BLaER1 treated with 17β-estradiol and CSF1 and Interleukin-3, amounts not matched to agents 10 nM and 100 nM (cell line): ENCODE data around the gene IST1.
A peak's percentile ranks its signal among the peaks of the same experiment; 100 is the strongest.

Source experiments
- H3K27ac ChIP-seq, 11 experiments: shearing (Covaris generic); formaldehyde crosslinking; 2 replicates each; pipeline ENCODE4 v1.8.1; 2022
- H3K27me3 ChIP-seq, 11 experiments: shearing (Covaris generic); formaldehyde crosslinking; 2 replicates each; pipeline ENCODE4 v1.8.1; 2022
- H3K36me3 ChIP-seq, 11 experiments: shearing (Covaris generic); formaldehyde crosslinking; 2 replicates each; pipeline ENCODE4 v1.8.1; 2022
- H3K4me1 ChIP-seq, 10 experiments: shearing (Covaris generic); formaldehyde crosslinking; 2 replicates each; pipeline ENCODE4 v1.8.1; 2022
- H3K4me2 ChIP-seq, 11 experiments: shearing (Covaris generic); formaldehyde crosslinking; 2 replicates each; pipeline ENCODE4 v1.8.1; 2022
- H3K4me3 ChIP-seq, 10 experiments: shearing (Covaris generic); formaldehyde crosslinking; 2 replicates each; pipeline ENCODE4 v1.8.1; 2022
- H3K9ac ChIP-seq, 11 experiments: shearing (Covaris generic); formaldehyde crosslinking; 2 replicates each; pipeline ENCODE4 v1.8.1; 2022
- H3K9me3 ChIP-seq, 11 experiments: shearing (Covaris generic); formaldehyde crosslinking; replicated peaks in 1 of 11; 2 replicates each; pipeline ENCODE4 v1.8.1; 2022
- H4K20me1 ChIP-seq, 11 experiments: shearing (Covaris generic); formaldehyde crosslinking; 2 replicates each; pipeline ENCODE4 v1.8.1; 2022
- Cebpa-rat ChIP-seq, 11 experiments: shearing (Covaris generic); IDR thresholded peaks; 2 replicates each; pipeline ENCODE4 v1.8.1; 2022

The IST1 gene

GRCh38 chr16:71917900-71918299, 22.6 kb downstream of the IST1 start:
- Histone ChIP-seq H3K4me3 (no peak overlapping the region), H3K27ac (no peak overlapping the region; a peak in 1 of 22 replicates), H3K27me3 (no peaks in the 10 kb centered on the region), H4K20me1 (peaks cover 66 to 100% (median 99%) of the 10 kb centered on the region in 11 experiments), H3K9me3 (peaks cover 17 to 55% (median 40%) of the 10 kb centered on the region in 11 experiments), H3K4me1 (peaks cover 0 to 72% (median 6%) of the 10 kb centered on the region in 10 experiments; a peak in 10 of 20 replicates), H3K36me3 (peaks cover 81 to 100% (median 100%) of the 10 kb centered on the region in 11 experiments), H3K4me2 (peak overlapping the region in 3 of 11 experiments; percentile 24 to 76 (median 67); a peak in 2 of 22 replicates), H3K9ac (no peak overlapping the region)
- TF ChIP-seq Cebpa-rat (IDR thresholded peaks at IDR 0.05), result no peak

GRCh38 chr16:71919035-71919434, 23.7 kb downstream of the IST1 start:
- Histone ChIP-seq H4K20me1 (peaks cover 63 to 100% (median 99%) of the 10 kb centered on the region in 11 experiments), H3K4me2 (peak overlapping the region in 6 of 11 experiments; percentile 14 to 76 (median 30); a peak in 7 of 22 replicates), H3K27ac (peak overlapping the region in 3 of 11 experiments; percentile 19 to 35 (median 34); a peak in 7 of 22 replicates), H3K9me3 (peaks cover 17 to 49% (median 40%) of the 10 kb centered on the region in 11 experiments), H3K27me3 (no peaks in the 10 kb centered on the region), H3K4me3 (peak overlapping the region in 4 of 10 experiments; percentile 7 to 42 (median 18); a peak in 5 of 20 replicates), H3K4me1 (peaks cover 0 to 70% (median 6%) of the 10 kb centered on the region in 10 experiments; a peak in 10 of 20 replicates), H3K9ac (peak overlapping the region in 1 of 11 experiments; percentile 9; a peak in 1 of 22 replicates), H3K36me3 (peaks cover 88 to 100% (median 100%) of the 10 kb centered on the region in 11 experiments)
- TF ChIP-seq Cebpa-rat (IDR thresholded peaks at IDR 0.05), result no peak

- no peak overlapping the region for H3K27ac ChIP-seq
- no peak for TF ChIP-seq Cebpa-rat (IDR thresholded peaks at IDR 0.05)
- peaks cover 59 to 100% (median 98%) of the 10 kb centered on the region in 11 experiments for H4K20me1 ChIP-seq
- H3K4me1 ChIP-seq, result peaks cover 0 to 54% (median 6%) of the 10 kb centered on the region in 10 experiments; a peak in 10 of 20 replicates
- H3K27me3 ChIP-seq, result no peaks in the 10 kb centered on the region
- peaks cover 17 to 46% (median 40%) of the 10 kb centered on the region in 11 experiments for H3K9me3 ChIP-seq
- no peak overlapping the region for H3K9ac ChIP-seq
- H3K4me3 ChIP-seq, result no peak overlapping the region
- H3K36me3 ChIP-seq, result peaks cover 97 to 100% (median 100%) of the 10 kb centered on the region in 11 experiments
- H3K4me2 ChIP-seq, result no peak overlapping the region; a peak in 1 of 22 replicates
These were observed 25.3 kb downstream of the IST1 start for GRCh38 chr16:71920658-71921057.

GRCh38 chr16:71923941-71924690, 28.8 kb downstream of the IST1 start:
- Histone ChIP-seq H3K4me2 (no peak overlapping the region), H4K20me1 (peaks cover 60 to 100% (median 97%) of the 10 kb centered on the region in 11 experiments), H3K4me1 (peaks cover 0 to 48% (median 12%) of the 10 kb centered on the region in 10 experiments; a peak in 13 of 20 replicates), H3K9ac (no peak overlapping the region), H3K27ac (no peak overlapping the region; a peak in 1 of 22 replicates), H3K9me3 (peaks cover 9 to 17% (median 10%) of the 10 kb centered on the region in 11 experiments), H3K36me3 (peaks cover 100% of the 10 kb centered on the region in 11 experiments), H3K4me3 (no peak overlapping the region), H3K27me3 (no peaks in the 10 kb centered on the region)
- TF ChIP-seq Cebpa-rat (IDR thresholded peaks at IDR 0.05), result no peak

- Histone ChIP-seq H4K20me1 (peaks cover 61 to 100% (median 97%) of the 10 kb centered on the region in 11 experiments), H3K9ac (no peak overlapping the region)
These were observed 29.4 kb downstream of the IST1 start for GRCh38 chr16:71924710-71925109.

GRCh38 chr16:71927383-71927782, 32.1 kb downstream of the IST1 start:
- Histone ChIP-seq H3K27ac (no peak overlapping the region), H3K9me3 (no peaks in the 10 kb centered on the region), H3K4me3 (no peak overlapping the region), H3K4me1 (peaks cover 0 to 62% (median 11%) of the 10 kb centered on the region in 10 experiments; a peak in 13 of 20 replicates), H3K27me3 (no peaks in the 10 kb centered on the region), H3K36me3 (peaks cover 92 to 100% (median 99%) of the 10 kb centered on the region in 11 experiments), H3K9ac (no peak overlapping the region), H4K20me1 (peaks cover 78 to 100% (median 99%) of the 10 kb centered on the region in 11 experiments), H3K4me2 (peak overlapping the region in 1 of 11 experiments; percentile 22; a peak in 3 of 22 replicates)
- no peak for TF ChIP-seq Cebpa-rat (IDR thresholded peaks at IDR 0.05)

More at GRCh38 chr16:71924710-71925109, 29.4 kb downstream of the IST1 start:
- peaks cover 100% of the 10 kb centered on the region in 11 experiments for H3K36me3 ChIP-seq
- no peak overlapping the region for H3K27ac ChIP-seq
- no peak for TF ChIP-seq Cebpa-rat (IDR thresholded peaks at IDR 0.05)
- peaks cover 0 to 47% (median 11%) of the 10 kb centered on the region in 10 experiments; a peak in 13 of 20 replicates for H3K4me1 ChIP-seq
- no peak overlapping the region for H3K4me3 ChIP-seq
- no peaks in the 10 kb centered on the region for H3K27me3 ChIP-seq
- no peak overlapping the region for H3K4me2 ChIP-seq
- H3K9me3 ChIP-seq, result peaks cover 3 to 11% (median 5%) of the 10 kb centered on the region in 11 experiments

GRCh38 chr16:71927787-71928186, 32.5 kb downstream of the IST1 start:
- H3K4me3 ChIP-seq, result no peak overlapping the region
- H3K36me3 ChIP-seq, result peaks cover 91 to 100% (median 99%) of the 10 kb centered on the region in 11 experiments
- no peak overlapping the region for H3K27ac ChIP-seq
- no peaks in the 10 kb centered on the region for H3K9me3 ChIP-seq
- peaks cover 81 to 100% (median 99%) of the 10 kb centered on the region in 11 experiments for H4K20me1 ChIP-seq
- no peak for TF ChIP-seq Cebpa-rat (IDR thresholded peaks at IDR 0.05)
- no peak overlapping the region for H3K9ac ChIP-seq
- no peaks in the 10 kb centered on the region for H3K27me3 ChIP-seq
- peaks cover 0 to 59% (median 11%) of the 10 kb centered on the region in 10 experiments; a peak in 13 of 20 replicates for H3K4me1 ChIP-seq
- no peak overlapping the region for H3K4me2 ChIP-seq

GRCh38 chr16:71929048-71929447, 33.7 kb downstream of the IST1 start:
- Histone ChIP-seq H3K4me1 (peaks cover 0 to 51% (median 11%) of the 10 kb centered on the region in 10 experiments; a peak in 13 of 20 replicates), H4K20me1 (peaks cover 82 to 100% (median 99%) of the 10 kb centered on the region in 11 experiments), H3K4me2 (no peak overlapping the region), H3K36me3 (peaks cover 91 to 100% (median 99%) of the 10 kb centered on the region in 11 experiments), H3K4me3 (no peak overlapping the region), H3K27ac (no peak overlapping the region; a peak in 1 of 22 replicates), H3K9ac (peak overlapping the region in 2 of 11 experiments; percentile 3 to 10; a peak in 1 of 22 replicates), H3K27me3 (no peaks in the 10 kb centered on the region), H3K9me3 (no peaks in the 10 kb centered on the region)
- no peak for TF ChIP-seq Cebpa-rat (IDR thresholded peaks at IDR 0.05)
